NOMO-1 (cell line): Measurements from ENCODE around the gene STYXL1.
A peak's percentile ranks its signal among the peaks of the same experiment; 100 is the strongest.

Experiments
- DNase-seq, 2 experiments: peaks; one replicate each; lab custom pipeline; 2025; ENCODE audit not compliant: unreplicated experiment in 2 of 2; lab: John Stamatoyannopoulos, UW

STYXL1 gene

GRCh38 chr7:75995052-75995471 lies 52.7 kb downstream of the STYXL1 start:
- no peak for DNase-seq

- peak; percentile 99 to 100 for DNase-seq
Observed at GRCh38 chr7:75994388-75995051, 53.3 kb downstream of the STYXL1 start, which contains the start of gene TMEM120A. TSS of gene TMEM120A (minus strand) at chr7:75994595. CDS start at chr7:75994570, 25 bp downstream.

- DNase-seq, result peak in 1 of 2 experiments; percentile 52
Observed at GRCh38 chr7:75993689-75994387, 54.0 kb downstream of the STYXL1 start.

GRCh38 chr7:75992083-75992755 lies 55.6 kb downstream of the STYXL1 start:
- no peak for DNase-seq

GRCh38 chr7:75991531-75992082 lies 56.2 kb downstream of the STYXL1 start:
- no peak for DNase-seq

GRCh38 chr7:75989500-75990388 lies 58.1 kb downstream of the STYXL1 start:
- DNase-seq, result no peak

GRCh38 chr7:75988568-75989499 lies 59.0 kb downstream of the STYXL1 start:
- no peak for DNase-seq

- no peak for DNase-seq
Observed at GRCh38 chr7:75987805-75988567, 59.8 kb downstream of the STYXL1 start.

GRCh38 chr7:75987026-75987804 lies 60.6 kb downstream of the STYXL1 start:
- DNase-seq, result no peak

GRCh38 chr7:75986147-75986781 lies 61.5 kb downstream of the STYXL1 start:
- no peak for DNase-seq

GRCh38 chr7:75985518-75986146 lies 62.2 kb downstream of the STYXL1 start:
- no peak for DNase-seq

- DNase-seq, result no peak
Observed at GRCh38 chr7:75985009-75985517, 62.7 kb downstream of the STYXL1 start.

GRCh38 chr7:75984130-75985008 lies 63.4 kb downstream of the STYXL1 start:
- DNase-seq, result no peak

GRCh38 chr7:75983471-75984129 lies 64.2 kb downstream of the STYXL1 start:
- no peak for DNase-seq
